ENCODE measurements around the gene KRTAP10-12.

DNA sequence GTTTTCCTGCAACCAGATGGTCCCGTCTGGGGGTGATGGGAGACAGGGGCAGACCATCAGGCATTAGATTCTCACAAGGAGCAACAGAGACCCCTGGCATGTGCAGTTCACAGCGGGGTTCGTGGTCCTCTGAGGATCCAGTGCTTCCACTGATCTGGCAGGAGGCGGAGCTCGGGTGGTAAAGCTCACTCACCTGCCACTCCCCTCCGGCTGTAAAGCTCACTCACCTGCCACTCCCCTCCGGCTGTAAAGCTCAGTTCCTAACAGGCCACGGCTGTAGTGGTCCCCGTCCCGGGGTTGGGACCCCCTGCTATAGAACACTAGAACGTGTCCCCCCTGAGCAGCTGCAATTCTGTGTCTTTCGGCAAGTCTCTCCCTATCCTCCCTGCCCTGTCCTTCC lies 4.6 kb downstream of the KRTAP10-12 start:
- TF ChIP-seq CTCF (IDR thresholded peaks at IDR 0.05; ENCODE audit: low read length) (no peak), EZH2 (optimal IDR thresholded peaks at IDR 0.05; ENCODE audit: low read depth, low read length) (no peak), EZH2phosphoT487 (IDR thresholded peaks at IDR 0.05; ENCODE audit: low read length) (no peak)
